SK-N-SH (cell line): ENCODE data around the gene MBNL1. TPM values are rescaled to one million over a fixed set of nuclear protein-coding genes. Genes with fewer than 3 reads are reported as not detected.

ENCODE experiments used
- CTCF ChIA-PET: fragments of 300-600, 350-600 bp; formaldehyde crosslinking; extraction: SDS; loops from one replicate; lab custom pipeline; 2021; lab: Yijun Ruan, JAX
- POLR2A ChIA-PET: fragments of 350-600 bp; sonication (Branson Sonifier 250); formaldehyde crosslinking; extraction: SDS; loops from one replicate; lab custom pipeline; 2020; ENCODE audit warnings: antibody characterized with exemption, inconsistent platforms; lab: Yijun Ruan, JAX
- DNase-seq: peaks from one replicate; pipeline ENCODE4 v3.0.0; 2012
- H2AFZ ChIP-seq: fragments of 200-600 bp; sonication (generic); 2 replicates; pipeline ENCODE4 v1.8.1; 2016; ENCODE audit warnings: antibody characterized with exemption, mild to moderate bottlenecking, low read depth
- H3F3A ChIP-seq: fragments of 200-600 bp; sonication (generic); replicated peaks from 2 replicates; pipeline ENCODE3; 2016; ENCODE audit warnings: antibody characterized with exemption, mild to moderate bottlenecking; ENCODE audit not compliant: insufficient read depth
- H3K27ac ChIP-seq, 2 experiments: fragments of 200-500 bp in 1 of 2; fragments of 200-600 bp in 1 of 2; sonication (Bioruptor generic) in 1 of 2; sonication (generic), shearing (Covaris generic) in 1 of 2; 2 replicates each; pipeline versions ENCODE4 v1.5.1 to v1.6.1; 2014 to 2016; ENCODE audit warnings: low read depth in 2 of 2, inconsistent platforms in 1 of 2, low read length in 1 of 2, mild to moderate bottlenecking in 1 of 2, mixed read lengths in 1 of 2
- H3K27me3 ChIP-seq: fragments of 200-600 bp; sonication (generic), shearing (Covaris generic); 2 replicates; pipeline ENCODE4 v1.6.1; 2016; ENCODE audit warnings: mixed run types; ENCODE audit not compliant: insufficient read depth
- H3K36me3 ChIP-seq, 2 experiments: fragments of 200-500 bp in 1 of 2; fragments of 200-600 bp in 1 of 2; sonication (Bioruptor generic) in 1 of 2; sonication (generic) in 1 of 2; replicated peaks in 1 of 2; 2 replicates each; pipeline versions ENCODE3 to v1.5.1; 2014 to 2016; ENCODE audit warnings: low read length in 1 of 2, mild to moderate bottlenecking in 1 of 2; ENCODE audit not compliant: insufficient read depth in 2 of 2, control insufficient read depth in 1 of 2
- H3K4me1 ChIP-seq, 2 experiments: fragments of 200-500 bp in 1 of 2; fragments of 200-600 bp in 1 of 2; sonication (Bioruptor generic) in 1 of 2; sonication (generic), shearing (Covaris generic) in 1 of 2; 2 replicates each; pipeline versions ENCODE4 v1.5.1 to v1.6.1; 2014 to 2016; ENCODE audit warnings: low read depth in 1 of 2, low read length in 1 of 2, mixed run types in 1 of 2; ENCODE audit not compliant: insufficient read depth in 2 of 2, control insufficient read depth in 1 of 2
- H3K4me2 ChIP-seq: fragments of 200-600 bp; sonication (generic), shearing (Covaris generic); 2 replicates; pipeline ENCODE4 v1.6.1; 2017; ENCODE audit warnings: mixed run types
- H3K4me3 ChIP-seq, 2 experiments: fragments of 200-500 bp in 1 of 2; fragments of 200-600 bp in 1 of 2; sonication (Bioruptor generic) in 1 of 2; sonication (generic), shearing (Covaris generic) in 1 of 2; 2 replicates each; pipeline versions ENCODE4 v1.5.1 to v1.8.1; 2014 to 2016; ENCODE audit warnings: low read depth in 2 of 2, inconsistent platforms in 1 of 2, low read length in 1 of 2, mild to moderate bottlenecking in 1 of 2, mixed read lengths in 1 of 2, moderate library complexity in 1 of 2
- H3K79me2 ChIP-seq: fragments of 200-600 bp; sonication (generic); 2 replicates; pipeline ENCODE4 v1.8.1; 2017; ENCODE audit warnings: mild to moderate bottlenecking; ENCODE audit not compliant: insufficient read depth
- H3K9ac ChIP-seq: fragments of 200-600 bp; sonication (generic); 2 replicates; pipeline ENCODE4 v1.6.1; 2017; ENCODE audit warnings: mixed run types
- H3K9me2 ChIP-seq: fragments of 200-600 bp; sonication (generic); 2 replicates; pipeline ENCODE4 v1.6.1; 2017; ENCODE audit warnings: mixed run types
- H3K9me3 ChIP-seq: fragments of 200-600 bp; sonication (generic); 2 replicates; pipeline ENCODE4 v1.6.1; 2017; ENCODE audit warnings: mixed run types, mild to moderate bottlenecking, moderate library complexity
- H4K20me1 ChIP-seq: fragments of 200-600 bp; sonication (generic); 2 replicates; pipeline ENCODE4 v1.6.1; 2017; ENCODE audit warnings: mild to moderate bottlenecking, mixed run types; ENCODE audit not compliant: insufficient read depth
- ELF1 ChIP-seq: IDR thresholded peaks from 2 replicates; pipeline ENCODE4 v1.4.0; 2012
- FOSL2 ChIP-seq: IDR thresholded peaks from 2 replicates; pipeline ENCODE4 v1.4.0; 2012; ENCODE audit warnings: low read depth, mild to moderate bottlenecking, moderate library complexity, borderline replicate concordance
- FOXJ3 ChIP-seq: sonication (generic); formaldehyde crosslinking; IDR thresholded peaks from 2 replicates; pipeline ENCODE4 v1.5.1; 2020; ENCODE audit warnings: mild to moderate bottlenecking, missing genetic modification reagents
- NRF1 ChIP-seq: IDR thresholded peaks from 2 replicates; pipeline ENCODE4 v1.6.1; 2012; ENCODE audit warnings: low read depth, mild to moderate bottlenecking, low read length
- PBX3 ChIP-seq: IDR thresholded peaks from 2 replicates; pipeline ENCODE4; 2012
- RCOR1 ChIP-seq: fragments of 150-350 bp; IDR thresholded peaks from 2 replicates; pipeline ENCODE4 v1.6.1; 2017; ENCODE audit warnings: antibody characterized with exemption, low read length
- SMC3 ChIP-seq: IDR thresholded peaks from 2 replicates; pipeline ENCODE4 v1.6.1; 2012; ENCODE audit warnings: low read depth, low read length, improper control_type of control experiment
- TCF12 ChIP-seq: IDR thresholded peaks from 2 replicates; pipeline ENCODE4 v1.4.0; 2012
- USF1 ChIP-seq: IDR thresholded peaks from 2 replicates; pipeline ENCODE4 v1.4.0; 2012; ENCODE audit warnings: low read depth, borderline replicate concordance
- USF2 ChIP-seq: fragments of 150-350 bp; IDR thresholded peaks from 2 replicates; pipeline ENCODE4 v1.6.1; 2017; ENCODE audit warnings: antibody characterized with exemption, low read length, low read depth, borderline replicate concordance
- YY1 ChIP-seq: IDR thresholded peaks from 2 replicates; pipeline ENCODE4 v1.4.0; 2012; ENCODE audit warnings: low read depth, mild to moderate bottlenecking
- WGBS: methylation state at CpG from one replicate; pipeline ENCODE4 v1.1.6; 2017; ENCODE audit warnings: low lambda C conversion rate; 5-methylcytosine and 5-hydroxymethylcytosine counted together
- polyA plus RNA-seq, 3 experiments: library from polyadenylated mRNA; depleted of rRNA; stranded (reverse); fragments of >200 nt; gene quantifications; 2 replicates each; pipeline ENCODE4 v1.2.3, GENCODE V29; 2012

The MBNL1 gene
- polyA plus RNA-seq, 1 of the 3 experiments (the other 2 are of a cell fraction), result 44.3 TPM

GRCh38 chr3:152391671-152392070, 122.9 kb downstream of the MBNL1 start:
- CTCF ChIA-PET, result interaction anchor here (1.0 to 1.9 kb wide), 3 partner anchors 9 to 53 kb away, joined by 3 to 6 read pairs (median 3); no protein-coding TSS in a partner anchor
- Histone ChIP-seq H4K20me1 (peaks cover 71% of the 10 kb centered on the region), H3F3A (peaks cover 13% of the 10 kb centered on the region)

GRCh38 chr3:152392272-152392880, 123.6 kb downstream of the MBNL1 start:
- TF ChIP-seq USF1, result no peak
- no peak for TF ChIP-seq SMC3
- WGBS, result 74% methylated on average over 1 of the region's 1 CpG
- peaks cover 68% of the 10 kb centered on the region for H4K20me1 ChIP-seq
- no peaks in the 10 kb centered on the region for H3K9me2 ChIP-seq
- H3K27me3 ChIP-seq, result no peaks in the 10 kb centered on the region
- H3K4me3 ChIP-seq, result no peak overlapping the region
- CTCF ChIA-PET, result interaction anchor here (1.0 to 1.9 kb wide), 4 partner anchors 8 to 52 kb away, joined by 3 to 6 read pairs (median 3); no protein-coding TSS in a partner anchor
- peaks cover 100% of the 10 kb centered on the region for H3K79me2 ChIP-seq
- H3K4me1 ChIP-seq, result peaks cover 0 to 20% of the 10 kb centered on the region in 2 experiments; a peak in 3 of 4 replicates
- DNase-seq, result no peak
- no peaks in the 10 kb centered on the region for H3K9me3 ChIP-seq
- POLR2A ChIA-PET, result no interaction called here
- no peak overlapping the region for H3K4me2 ChIP-seq
- H3K9ac ChIP-seq, result no peak overlapping the region
- H3K27ac ChIP-seq, result peak overlapping the region in 1 of 2 experiments; percentile 23; a peak in 2 of 4 replicates
- peaks cover 6 to 33% of the 10 kb centered on the region in 2 experiments for H3K36me3 ChIP-seq
- H3F3A ChIP-seq, result peaks cover 15% of the 10 kb centered on the region
- no peak overlapping the region for H2AFZ ChIP-seq

More at GRCh38 chr3:152391671-152392070, 122.9 kb downstream of the MBNL1 start:
- no peak overlapping the region for H3K9ac ChIP-seq
- peaks cover 6 to 27% of the 10 kb centered on the region in 2 experiments for H3K36me3 ChIP-seq
- H2AFZ ChIP-seq, result no peak overlapping the region
- no peaks in the 10 kb centered on the region for H3K9me3 ChIP-seq
- peaks cover 0 to 25% of the 10 kb centered on the region in 2 experiments; a peak in 3 of 4 replicates for H3K4me1 ChIP-seq
- no peak overlapping the region; a peak in 1 of 4 replicates for H3K27ac ChIP-seq
- TF ChIP-seq PBX3, result no peak
- no peaks in the 10 kb centered on the region for H3K9me2 ChIP-seq
- H3K79me2 ChIP-seq, result peaks cover 100% of the 10 kb centered on the region
- H3K4me3 ChIP-seq, result no peak overlapping the region
- DNase-seq, result no peak
- 67% methylated on average over 1 of the region's 1 CpG for WGBS
- H3K27me3 ChIP-seq, result no peaks in the 10 kb centered on the region
- POLR2A ChIA-PET, result no interaction called here
- H3K4me2 ChIP-seq, result no peak overlapping the region

GRCh38 chr3:152394246-152394645, 125.5 kb downstream of the MBNL1 start:
- Histone ChIP-seq H3K36me3 (peaks cover 6 to 33% of the 10 kb centered on the region in 2 experiments), H3K9me2 (no peaks in the 10 kb centered on the region), H3K9ac (no peak overlapping the region), H2AFZ (no peak overlapping the region), H3K79me2 (peaks cover 100% of the 10 kb centered on the region), H3K27ac (no peak overlapping the region), H3K9me3 (no peaks in the 10 kb centered on the region), H4K20me1 (peaks cover 67% of the 10 kb centered on the region), H3K4me3 (no peak overlapping the region), H3K27me3 (no peaks in the 10 kb centered on the region), H3F3A (peaks cover 31% of the 10 kb centered on the region), H3K4me1 (peaks cover 0 to 31% of the 10 kb centered on the region in 2 experiments; a peak in 3 of 4 replicates), H3K4me2 (no peak overlapping the region)
- TF ChIP-seq RCOR1 (no peak), ELF1 (no peak), FOSL2 (no peak), USF2 (no peak), TCF12 (no peak), YY1 (no peak), NRF1 (no peak), FOXJ3 (CRISPR knock-in tag) (no peak)
- 96% methylated on average over 1 of the region's 1 CpG for WGBS
- POLR2A ChIA-PET, result no interaction called here
- CTCF ChIA-PET, result interaction anchor here (1.1 to 1.9 kb wide), 2 partner anchors 50 to 54 kb away, joined by 3 to 7 read pairs; no protein-coding TSS in a partner anchor
- DNase-seq, result no peak
